B cell (primary cell): ENCODE data around the gene RRAS. TPM values are rescaled to one million over a fixed set of nuclear protein-coding genes. Genes with fewer than 3 reads are reported as not detected.
A peak's percentile ranks its signal among the peaks of the same experiment; 100 is the strongest.

ENCODE experiments used
- ATAC-seq: fragments of 200-7000 bp; cut with Tn5 transposase; one replicate; pipeline ENCODE4 v1.10.0; 2021; ENCODE audit warnings: low read depth, mild to moderate bottlenecking, moderate number of reproducible peaks, moderate library complexity
- CTCF ChIA-PET: fragments of 350-600 bp; sonication (Branson Sonifier 250); formaldehyde crosslinking; loops from one replicate; lab custom pipeline; 2021; ENCODE audit warnings: antibody characterized with exemption, inconsistent platforms; lab: Charles Lee
- POLR2A ChIA-PET: fragments of 350-600 bp; sonication (Branson Sonifier 250); formaldehyde crosslinking; loops from one replicate; lab custom pipeline; 2021; ENCODE audit warnings: antibody characterized with exemption; lab: Charles Lee
- DNase-seq: peaks from one replicate; pipeline ENCODE4 v3.0.0; 2013
- H2AFZ ChIP-seq: 2 replicates; pipeline ENCODE4 v1.6.1; 2012; ENCODE audit warnings: mild to moderate bottlenecking, low read depth, low read length; ENCODE audit not compliant: insufficient read depth, poor library complexity, severe bottlenecking
- H3K27ac ChIP-seq, 2 donors: 1 replicate in 1 of 2; 2 replicates in 1 of 2; pipeline ENCODE4 v1.5.1; 2012 to 2013; ENCODE audit warnings: low read length in 2 of 2, mild to moderate bottlenecking in 2 of 2, moderate library complexity in 1 of 2
- H3K27me3 ChIP-seq, 4 experiments: fragments of 200-600 bp in 1 of 4; sonication (generic) in 1 of 4; replicated peaks in 1 of 4; 1 replicate in 2 of 4; 2 replicates in 2 of 4; pipeline versions ENCODE4 v1.6.1 to v1.7.0; 2013 to 2016; ENCODE audit warnings: low read length in 3 of 4, mild to moderate bottlenecking in 2 of 4, mixed read lengths in 1 of 4, moderate library complexity in 1 of 4; ENCODE audit not compliant: insufficient read depth in 4 of 4, control insufficient read depth in 3 of 4; ENCODE audit errors: control extremely low read depth in 1 of 4
- H3K36me3 ChIP-seq, 2 experiments: replicated peaks in 1 of 2; 1 replicate in 1 of 2; 2 replicates in 1 of 2; pipeline versions ENCODE4 v1.6.1 to v1.7.1; 2013; ENCODE audit warnings: low read length in 1 of 2; ENCODE audit not compliant: insufficient read depth in 2 of 2, control insufficient read depth in 1 of 2; ENCODE audit errors: control extremely low read depth in 1 of 2, extremely low read depth in 1 of 2
- H3K4me1 ChIP-seq, 2 donors: fragments of 200-600 bp in 1 of 2; sonication (generic) in 1 of 2; 1 replicate in 1 of 2; 2 replicates in 1 of 2; pipeline versions ENCODE4 v1.5.1 to v1.6.1; 2013 to 2017; ENCODE audit warnings: low read length in 2 of 2; ENCODE audit not compliant: control insufficient read depth in 2 of 2, insufficient read depth in 2 of 2
- H3K4me2 ChIP-seq: replicated peaks from 2 replicates; pipeline ENCODE3; 2012; ENCODE audit warnings: mild to moderate bottlenecking, low read depth, low read length; ENCODE audit not compliant: poor library complexity, severe bottlenecking
- H3K4me3 ChIP-seq, 5 experiments: fragments of 200-600 bp in 1 of 5; sonication (generic) in 1 of 5; 1 replicate in 3 of 5; 2 replicates in 2 of 5; pipeline versions ENCODE4 v1.5.1 to v1.7.0; 2011 to 2016; ENCODE audit warnings: low read length in 4 of 5, mild to moderate bottlenecking in 4 of 5, low read depth in 2 of 5, control low read depth in 1 of 5, moderate library complexity in 1 of 5; ENCODE audit not compliant: insufficient read depth in 1 of 5; ENCODE audit errors: control extremely low read depth in 1 of 5, extremely low read depth in 1 of 5
- H3K79me2 ChIP-seq: fragments of 200-600 bp; sonication (generic); one replicate; pipeline ENCODE4 v1.6.0; 2016; ENCODE audit warnings: low read length; ENCODE audit not compliant: control insufficient read depth, insufficient read depth
- H3K9ac ChIP-seq: fragments of 200-600 bp; sonication (generic); 2 replicates; pipeline ENCODE4 v1.6.1; 2017; ENCODE audit warnings: mild to moderate bottlenecking, low read length, moderate library complexity
- H3K9me3 ChIP-seq, 3 donors: one replicate each; pipeline versions ENCODE4 v1.6.1 to v1.7.1; 2013; ENCODE audit warnings: low read length in 2 of 3; ENCODE audit not compliant: control insufficient read depth in 2 of 3, insufficient read depth in 1 of 3; ENCODE audit errors: control extremely low read depth in 1 of 3
- H4K20me1 ChIP-seq: 2 replicates; pipeline ENCODE4 v1.6.0; 2012; ENCODE audit warnings: mild to moderate bottlenecking, low read length; ENCODE audit not compliant: insufficient read depth, control insufficient read depth, poor library complexity, severe bottlenecking
- H3K27ac Mint-ChIP-seq: one replicate; pipeline ENCODE4 v1.8.0; 2021; ENCODE audit warnings: mixed read lengths
- H3K27me3 Mint-ChIP-seq: one replicate; pipeline ENCODE4 v1.8.0; 2021; ENCODE audit warnings: mixed read lengths
- H3K4me1 Mint-ChIP-seq: one replicate; pipeline ENCODE4 v1.8.0; 2021; ENCODE audit warnings: mixed read lengths
- H3K4me3 Mint-ChIP-seq: one replicate; pipeline ENCODE4 v1.8.0; 2021; ENCODE audit warnings: mixed read lengths
- H3K9me3 Mint-ChIP-seq: one replicate; pipeline ENCODE4 v1.8.0; 2022; ENCODE audit warnings: mixed read lengths; ENCODE audit not compliant: insufficient read depth
- CTCF ChIP-seq: fragments of 200-600 bp; IDR thresholded peaks from one replicate; pipeline ENCODE4 v1.8.0; 2022; ENCODE audit warnings: antibody characterized with exemption, mild to moderate bottlenecking
- EZH2 ChIP-seq: IDR thresholded peaks from 2 replicates; pipeline ENCODE4 v1.6.1; 2012; ENCODE audit warnings: borderline replicate concordance, low read depth, mild to moderate bottlenecking, moderate library complexity, low read length; ENCODE audit not compliant: insufficient read depth, poor library complexity, severe bottlenecking
- WGBS: methylation state at CpG from one replicate; pipeline ENCODE4 v1.1.5; 2013; ENCODE audit warnings: missing lambda C conversion rate; ENCODE audit not compliant: insufficient coverage; 5-methylcytosine and 5-hydroxymethylcytosine counted together
- intact Hi-C: fragments of 100-400 bp; cut with micrococcal nuclease; formaldehyde crosslinking; loops from one replicate; pipeline ENCODE4 v1.10.0; 2022
- polyA plus RNA-seq: library from polyadenylated mRNA; depleted of rRNA; stranded (reverse); fragments of >200 nt; gene quantifications from 2 replicates; pipeline ENCODE4 v1.2.3, GENCODE V29; 2012
- total RNA-seq, 2 donors: library from RNA; stranded (reverse); fragments of 120-200 nt in 1 of 2; gene quantifications; 1 replicate in 1 of 2; 2 replicates in 1 of 2; pipeline versions ENCODE4 v1.2.3 to v1.2.4, GENCODE V29; 2013 to 2022

RRAS gene
- total and polyA plus RNA-seq, 2 donors (not counting 1 experiment from before 2014, with no cell fraction given): 5.6 to 21.0 TPM

DNA sequence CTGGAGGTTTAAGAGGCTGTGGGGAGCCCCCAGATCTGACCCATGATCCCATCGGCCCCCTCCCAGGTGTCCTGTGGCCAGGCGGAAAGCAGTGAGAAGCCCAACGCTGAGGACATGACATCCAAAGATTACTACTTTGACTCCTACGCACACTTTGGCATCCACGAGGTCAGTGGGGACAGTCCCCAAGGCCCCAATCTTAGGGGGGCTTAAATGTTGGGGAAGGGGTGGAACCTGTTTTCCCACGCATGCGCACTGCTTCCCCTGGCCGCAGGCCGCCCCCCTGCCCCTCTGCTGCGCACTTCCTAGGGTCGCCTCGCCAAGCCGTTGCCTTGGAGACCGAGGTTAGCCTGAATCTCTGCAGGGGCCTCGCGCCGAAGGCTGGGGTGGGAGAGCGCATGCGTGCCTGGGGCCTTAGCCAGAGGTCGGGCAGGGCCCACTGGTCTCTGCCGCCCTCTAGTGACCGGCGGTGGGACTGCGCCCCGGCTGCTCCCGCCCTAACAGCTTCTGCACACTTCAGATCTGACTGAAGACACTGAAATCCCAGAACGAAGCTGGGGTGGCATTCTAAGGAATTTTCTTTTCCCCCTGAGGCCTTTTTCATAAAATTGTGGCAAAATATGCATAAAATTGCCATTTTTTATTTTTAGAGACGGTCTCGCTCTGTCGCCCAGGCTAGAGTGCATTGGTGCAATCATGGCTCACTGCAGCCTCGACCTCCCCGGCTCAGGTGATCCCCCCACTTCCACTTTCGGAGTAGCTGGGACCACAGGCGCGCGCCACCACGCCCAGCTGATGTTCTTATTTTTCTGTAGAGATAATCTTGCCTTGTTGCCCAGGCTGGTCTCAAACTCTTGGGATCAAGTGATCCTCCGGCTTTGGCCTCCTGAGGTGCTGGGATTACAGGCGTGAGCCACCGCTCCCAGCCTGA is 40.7 kb upstream of the RRAS start:
- Mint-ChIP-seq H3K4me1 (peaks cover 42% of the 10 kb centered on the region), H3K27ac (peak overlapping the region; percentile 70), H3K4me3 (peak overlapping the region; percentile 52), H3K27me3 (no peaks in the 10 kb centered on the region), H3K9me3 (no peaks in the 10 kb centered on the region)
- ChIA-PET POLR2A (interaction anchor here (0.6 to 0.9 kb wide), 4 partner anchors 15 to 472 kb away, joined by 3 to 6 read pairs (median 3); partner anchors contain the start of genes BCL2L12 and IRF3), CTCF (interaction anchor here (0.6 to 1.9 kb wide), 24 partner anchors 9 to 459 kb away, joined by 3 to 10 read pairs (median 4); partner anchors contain the start of genes CPT1C, FLT3LG, NOSIP and PRRG2)
- H3K9me3 ChIP-seq: peaks cover 0 to 5% (median 0%) of the 10 kb centered on the region in 3 donors
- peaks cover 78% of the 10 kb centered on the region for H4K20me1 ChIP-seq
- no peak overlapping the region for H2AFZ ChIP-seq
- H3K4me3 ChIP-seq: no peak overlapping the region
- H3K79me2 ChIP-seq: peaks cover 61% of the 10 kb centered on the region
- H3K36me3 ChIP-seq: peaks cover 0 to 48% of the 10 kb centered on the region in 2 experiments
- no peaks in the 10 kb centered on the region for H3K27me3 ChIP-seq
- TF ChIP-seq EZH2: no peak
- TF ChIP-seq CTCF: peak; percentile 98
- peak overlapping the region; percentile 41 to 93 for H3K27ac ChIP-seq
- H3K4me1 ChIP-seq: peaks cover 32 to 41% of the 10 kb centered on the region in 2 donors
- DNase-seq (peak; percentile 93), ATAC-seq (peak; percentile 16)
- no peak overlapping the region for H3K9ac ChIP-seq
- peak overlapping the region; percentile 48 for H3K4me2 ChIP-seq
- intact Hi-C loops: loop anchor here (1.0 kb wide), 1 partner anchor 90 kb away; no protein-coding TSS in a partner anchor
- WGBS: 37% methylated on average over 36 of the region's 40 CpGs
